ENCODE results near the gene C10orf67.

The C10orf67 gene

DNA sequence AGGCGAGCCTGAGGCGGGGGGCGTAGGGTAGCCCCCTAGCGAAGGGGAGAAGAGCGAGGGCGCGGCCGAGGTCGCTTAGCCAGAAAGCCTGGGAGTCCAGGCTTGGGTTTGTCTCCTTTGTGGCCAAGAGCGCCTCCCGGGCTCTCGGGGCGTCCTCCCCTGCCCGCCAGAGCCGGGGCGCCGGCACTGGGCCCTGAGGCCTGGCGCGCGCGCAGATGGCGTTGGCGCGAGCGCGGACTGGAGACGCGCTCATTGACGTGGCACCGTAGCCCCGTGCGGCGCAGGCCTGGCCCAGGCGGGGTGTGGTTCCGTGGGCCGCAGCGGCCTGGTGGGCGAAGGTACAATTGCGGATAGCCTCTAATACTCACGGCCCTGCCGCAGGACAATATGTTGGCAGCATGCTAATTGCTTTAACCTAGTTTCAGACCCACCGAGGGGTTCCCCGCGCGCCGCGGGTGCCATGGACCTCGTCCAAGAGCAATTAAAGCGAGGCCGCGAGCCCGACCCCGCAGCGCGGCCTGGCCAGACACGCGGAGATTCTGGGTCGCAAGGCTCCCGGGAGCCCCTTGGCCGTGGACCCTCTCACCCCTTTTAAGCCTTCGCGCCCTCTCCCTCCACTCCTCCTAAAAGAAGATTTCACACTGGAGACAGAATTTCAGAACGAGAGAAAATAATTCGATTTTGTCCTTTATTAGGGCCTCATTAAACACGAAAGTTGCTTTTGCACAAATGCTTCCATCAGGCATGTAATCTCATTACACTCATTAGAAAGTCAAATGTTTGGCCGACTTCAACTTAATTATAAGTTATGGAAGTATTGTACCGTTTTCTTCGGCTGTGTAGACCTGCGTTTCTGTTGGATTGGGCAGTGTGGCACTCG is 149.4 kb downstream of the C10orf67 start:
- no peak for DNase-seq

DNA sequence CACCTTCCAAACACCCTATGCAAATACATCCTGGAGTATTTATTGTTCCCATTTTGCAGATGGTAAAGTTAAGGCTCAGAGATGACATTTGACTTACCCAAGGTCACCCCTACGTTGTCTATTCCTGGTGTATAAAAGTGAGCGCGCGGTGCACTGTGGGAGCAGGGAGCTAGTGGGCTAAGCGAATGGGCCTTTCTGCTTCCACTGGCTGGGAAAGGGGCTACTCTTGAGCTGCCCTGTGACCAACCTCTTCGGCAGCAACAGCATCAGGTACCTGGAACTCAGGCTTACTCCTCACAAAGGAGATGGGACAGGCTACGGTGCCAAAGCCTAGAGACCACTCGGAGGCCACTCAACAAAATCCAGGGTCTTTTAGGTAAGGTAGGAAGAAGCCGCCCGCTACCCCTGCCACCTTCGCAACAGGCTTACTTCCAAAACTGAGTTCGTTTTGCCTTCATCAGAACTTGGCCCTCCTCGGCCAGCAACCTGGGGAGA is 150.1 kb downstream of the C10orf67 start:
- no peak for DNase-seq

DNA sequence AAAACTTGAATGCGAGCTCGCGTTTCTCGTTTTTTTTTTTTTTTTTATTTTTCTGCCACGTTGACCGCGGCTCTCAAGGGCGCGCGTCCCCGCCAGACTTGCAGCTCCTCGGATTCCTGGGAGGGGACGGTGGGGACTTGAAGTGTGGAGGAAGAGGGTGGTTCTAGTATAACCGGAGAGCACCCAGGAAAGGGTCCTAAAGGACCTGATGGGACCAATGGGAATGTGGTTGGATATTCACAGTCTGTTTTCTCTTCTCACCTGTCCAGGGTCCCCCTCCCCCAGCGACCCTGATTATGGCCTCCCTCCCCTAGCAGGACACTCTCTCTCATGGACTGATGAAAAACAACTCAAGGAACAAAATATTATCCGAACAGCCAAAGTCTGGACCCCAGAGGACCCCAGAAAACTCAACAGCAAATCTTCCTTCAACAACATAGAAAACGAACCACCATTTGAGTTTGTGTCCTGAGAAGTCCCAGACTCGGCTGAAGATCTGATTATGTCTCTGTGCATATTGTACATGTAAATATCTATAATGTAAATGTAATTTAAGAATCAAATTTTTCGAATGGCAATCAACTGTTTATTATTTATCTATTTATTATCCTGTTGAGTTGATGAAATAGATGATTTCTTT is 151.0 kb downstream of the C10orf67 start:
- no peak for DNase-seq

DNA sequence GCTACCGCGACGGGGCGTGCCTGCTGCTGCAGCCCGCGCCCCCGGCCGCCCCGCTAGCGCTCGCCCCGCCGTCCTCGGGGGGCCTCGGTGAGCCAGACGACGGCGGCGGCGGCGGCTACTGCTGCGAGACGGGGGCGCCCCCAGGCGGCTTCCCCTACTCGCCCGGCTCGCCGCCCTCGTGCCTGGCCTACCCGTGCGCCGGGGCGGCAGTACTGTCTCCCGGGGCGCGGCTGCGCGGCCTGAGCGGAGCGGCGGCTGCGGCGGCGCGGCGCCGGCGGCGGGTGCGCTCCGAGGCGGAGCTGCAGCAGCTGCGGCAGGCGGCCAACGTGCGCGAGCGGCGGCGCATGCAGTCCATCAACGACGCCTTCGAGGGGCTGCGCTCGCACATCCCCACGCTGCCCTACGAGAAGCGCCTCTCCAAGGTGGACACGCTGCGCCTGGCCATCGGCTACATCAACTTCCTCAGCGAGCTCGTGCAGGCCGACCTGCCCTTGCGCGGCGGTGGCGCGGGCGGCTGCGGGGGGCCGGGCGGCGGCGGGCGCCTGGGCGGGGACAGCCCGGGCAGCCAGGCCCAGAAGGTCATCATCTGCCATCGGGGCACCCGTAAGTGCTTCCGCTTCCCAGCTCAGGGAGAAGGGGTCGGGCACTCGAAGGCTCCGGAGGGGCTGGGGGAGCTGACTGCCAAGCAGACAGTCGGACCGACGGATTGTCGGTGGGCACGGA is 151.7 kb downstream of the C10orf67 start:
- peak; percentile 18 for DNase-seq

DNA sequence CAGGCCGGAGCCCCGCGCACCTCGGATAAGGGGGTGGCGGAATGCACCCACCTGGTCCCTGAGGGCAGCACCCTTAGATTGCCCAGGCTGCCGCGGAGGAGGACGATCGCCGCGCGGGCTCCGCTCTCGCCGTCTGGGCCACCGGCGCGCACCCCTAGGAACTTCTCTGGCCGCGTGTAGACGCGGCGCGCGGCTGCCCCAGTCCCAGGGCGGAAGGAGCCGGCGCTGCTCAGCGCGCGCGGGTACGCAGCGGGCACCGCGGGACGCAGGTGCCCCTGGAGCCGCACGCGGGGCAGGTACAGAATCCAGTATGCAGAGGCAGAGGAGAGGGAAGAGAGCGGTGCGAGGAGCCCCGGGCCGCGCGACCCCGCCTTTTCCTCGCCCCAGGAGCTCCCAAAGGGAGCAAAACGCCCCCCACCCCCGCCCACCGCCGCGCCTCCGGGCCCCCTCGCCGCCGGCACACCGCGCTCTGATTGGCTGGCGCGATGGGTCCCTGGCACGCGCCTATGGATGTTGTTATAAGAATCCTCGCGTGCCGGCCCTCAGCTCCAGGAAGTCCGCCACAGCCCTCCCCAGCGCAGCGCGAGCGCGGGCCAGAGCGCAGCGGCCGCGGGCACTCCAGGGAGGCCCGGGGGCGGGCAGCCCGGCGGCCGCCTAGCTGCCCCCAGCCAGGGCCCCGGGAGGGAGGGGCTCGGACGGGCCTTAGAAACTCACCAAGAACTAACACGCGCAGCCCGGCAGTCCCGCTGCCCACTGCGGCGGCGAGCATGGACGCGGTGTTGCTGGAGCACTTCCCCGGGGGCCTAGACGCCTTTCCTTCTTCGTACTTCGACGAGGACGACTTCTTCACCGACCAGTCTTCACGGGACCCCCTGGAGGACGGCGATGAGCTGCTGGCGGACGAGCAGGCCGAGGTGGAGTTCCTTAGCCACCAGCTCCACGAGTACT is 152.6 kb downstream of the C10orf67 start, which contains the start of gene PTF1A:
TSS of gene PTF1A (plus strand) at position 549 of the 948 bp plus-strand sequence. CDS start at position 768, 219 bp downstream.
- DNase-seq, result peak; percentile 18

DNA sequence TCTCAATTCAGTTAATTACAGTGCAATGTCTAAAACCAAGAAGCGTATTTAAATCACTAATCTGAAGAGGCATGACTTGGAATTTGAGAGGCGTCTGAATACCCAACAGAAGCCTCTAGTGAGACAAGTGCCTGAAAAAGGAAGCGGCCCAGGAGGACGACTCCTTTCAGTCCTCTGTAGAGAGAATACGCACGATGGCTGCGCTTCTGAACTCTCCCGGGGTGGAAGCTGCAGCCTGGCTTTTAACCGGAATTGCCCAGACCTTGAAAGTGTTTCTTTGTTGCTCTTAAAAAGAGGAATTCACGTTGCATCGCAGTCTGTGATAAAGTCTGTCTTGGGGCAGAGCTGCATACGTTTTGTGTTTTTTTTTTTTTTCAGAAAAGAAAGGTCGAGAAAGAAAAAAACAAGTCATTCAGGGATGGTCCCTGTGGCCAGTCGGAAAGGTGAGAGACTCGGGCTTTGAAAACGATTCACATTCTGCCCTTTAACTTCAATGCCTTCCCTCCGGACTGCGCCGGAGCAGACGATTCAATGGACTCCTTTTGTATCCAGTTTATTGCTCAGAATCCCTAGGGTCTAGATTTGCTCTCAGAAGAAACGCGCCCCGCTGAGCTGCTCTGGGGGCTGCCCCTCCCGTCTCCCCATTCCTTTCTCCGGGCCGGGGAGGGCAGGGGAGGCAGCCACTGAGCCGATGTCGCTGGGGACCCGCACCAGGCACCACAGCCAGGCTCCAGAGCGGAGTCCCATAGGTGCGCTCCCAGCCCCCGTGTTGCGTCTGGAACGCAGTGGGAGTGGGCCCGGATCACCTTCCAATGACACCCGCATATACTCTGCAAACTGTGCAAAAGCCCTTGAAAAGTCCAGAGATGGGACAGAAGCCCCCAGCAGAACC is 153.5 kb downstream of the C10orf67 start:
- DNase-seq, result no peak

DNA sequence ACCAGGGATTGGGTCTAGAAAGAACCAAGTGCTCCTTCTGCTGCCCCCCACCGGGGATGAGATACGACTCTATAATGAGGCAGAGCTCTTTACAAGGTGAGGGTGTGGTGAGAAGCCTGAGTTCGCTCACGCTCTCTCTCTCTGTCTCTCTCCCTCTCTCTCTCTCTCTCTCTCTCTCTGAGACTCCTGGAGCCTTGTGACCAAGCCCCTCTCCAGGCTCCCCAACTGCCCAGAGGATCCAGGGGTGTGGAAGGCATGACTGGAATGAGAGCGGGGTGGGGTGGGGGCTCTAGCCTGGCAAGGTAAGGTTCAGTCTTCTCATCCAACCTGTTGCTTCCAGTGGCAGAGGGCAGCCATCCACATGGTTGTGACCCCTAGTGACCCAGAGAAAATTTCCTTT is 155.6 kb downstream of the C10orf67 start:
- no peak for DNase-seq

DNA sequence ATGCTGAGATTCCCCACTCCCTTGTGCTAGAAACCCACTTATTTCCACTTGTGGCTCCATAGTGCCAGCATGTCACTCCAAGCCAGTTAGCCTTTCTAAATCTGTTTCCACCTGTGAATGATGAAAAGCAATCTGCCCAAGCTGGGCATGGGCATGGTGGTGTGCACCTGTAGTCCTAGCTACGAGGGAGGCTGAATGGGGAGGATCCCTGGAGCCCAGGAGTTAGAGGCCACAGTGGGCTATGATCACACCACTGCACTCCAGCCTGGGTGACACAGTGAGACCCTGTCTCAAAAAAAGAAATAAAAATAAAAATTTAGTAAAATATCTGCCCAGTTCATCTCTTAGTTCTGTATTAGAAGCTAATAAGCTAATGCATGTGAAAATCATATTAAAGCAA is 157.4 kb downstream of the C10orf67 start:
- no peak for DNase-seq

DNA sequence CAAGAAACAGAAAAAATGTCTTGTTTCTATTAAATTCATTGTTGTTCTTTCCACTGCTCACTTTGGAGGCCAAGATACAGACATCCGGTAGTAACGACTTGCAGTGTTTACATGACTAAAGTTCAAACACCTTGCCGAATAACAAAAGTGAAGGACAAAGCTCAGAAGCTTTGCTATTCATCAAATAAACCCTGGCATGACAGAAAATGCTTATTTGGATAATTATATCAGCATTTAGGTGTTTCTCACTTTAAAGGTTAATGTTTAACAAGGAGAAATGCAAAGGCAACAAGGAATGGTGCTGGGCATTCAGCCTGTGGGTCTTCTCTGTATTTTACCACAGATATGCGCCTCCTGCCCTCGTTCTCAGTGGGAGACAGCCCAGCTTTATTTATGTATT is 157.9 kb downstream of the C10orf67 start:
- DNase-seq, result no peak

DNA sequence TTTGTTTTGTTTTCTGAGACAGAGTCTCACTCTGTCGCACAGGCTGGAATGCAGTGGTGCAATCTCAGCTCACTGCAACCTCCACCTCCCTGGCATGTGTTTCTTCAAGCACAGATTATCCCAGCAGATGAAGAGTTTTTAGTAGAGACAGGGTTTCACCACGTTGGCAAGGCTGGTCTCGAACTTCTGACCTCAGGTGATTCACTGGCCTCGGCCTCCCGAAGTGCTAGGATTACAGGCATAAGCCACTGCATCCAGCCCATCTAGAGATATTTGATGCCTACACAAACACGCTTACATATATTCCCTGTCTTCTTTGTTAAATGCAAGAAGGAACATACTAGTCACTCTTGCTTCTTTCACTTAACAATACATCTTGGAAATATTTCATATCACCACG is 158.4 kb downstream of the C10orf67 start:
- DNase-seq, result no peak

DNA sequence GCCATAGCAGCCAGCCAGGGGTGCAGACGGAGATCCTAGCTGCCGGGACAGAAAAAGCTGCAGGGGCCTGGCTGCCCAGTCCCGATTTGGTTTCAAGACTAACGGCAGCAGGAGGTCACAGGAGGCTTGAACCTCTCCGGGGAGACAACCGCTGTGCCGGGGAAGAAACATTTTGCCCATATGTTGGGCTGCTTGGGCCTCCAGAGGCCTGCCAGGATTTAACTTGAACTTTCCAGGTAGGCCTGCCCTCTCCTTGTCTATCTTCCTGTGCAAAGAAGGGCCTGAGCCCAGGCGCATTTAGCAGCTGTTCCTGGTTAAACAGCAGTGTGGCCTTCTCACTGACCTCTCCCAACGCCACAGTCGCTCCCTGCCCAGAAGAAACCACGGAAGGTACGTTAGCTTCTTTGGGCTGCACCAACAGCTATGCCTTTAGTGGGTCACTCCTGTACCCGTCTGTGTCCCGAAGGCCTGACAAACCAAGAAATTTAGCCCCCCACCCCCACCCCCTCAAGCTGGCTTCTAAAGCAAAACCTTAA is 169.6 kb downstream of the C10orf67 start:
- DNase-seq, result no peak

DNA sequence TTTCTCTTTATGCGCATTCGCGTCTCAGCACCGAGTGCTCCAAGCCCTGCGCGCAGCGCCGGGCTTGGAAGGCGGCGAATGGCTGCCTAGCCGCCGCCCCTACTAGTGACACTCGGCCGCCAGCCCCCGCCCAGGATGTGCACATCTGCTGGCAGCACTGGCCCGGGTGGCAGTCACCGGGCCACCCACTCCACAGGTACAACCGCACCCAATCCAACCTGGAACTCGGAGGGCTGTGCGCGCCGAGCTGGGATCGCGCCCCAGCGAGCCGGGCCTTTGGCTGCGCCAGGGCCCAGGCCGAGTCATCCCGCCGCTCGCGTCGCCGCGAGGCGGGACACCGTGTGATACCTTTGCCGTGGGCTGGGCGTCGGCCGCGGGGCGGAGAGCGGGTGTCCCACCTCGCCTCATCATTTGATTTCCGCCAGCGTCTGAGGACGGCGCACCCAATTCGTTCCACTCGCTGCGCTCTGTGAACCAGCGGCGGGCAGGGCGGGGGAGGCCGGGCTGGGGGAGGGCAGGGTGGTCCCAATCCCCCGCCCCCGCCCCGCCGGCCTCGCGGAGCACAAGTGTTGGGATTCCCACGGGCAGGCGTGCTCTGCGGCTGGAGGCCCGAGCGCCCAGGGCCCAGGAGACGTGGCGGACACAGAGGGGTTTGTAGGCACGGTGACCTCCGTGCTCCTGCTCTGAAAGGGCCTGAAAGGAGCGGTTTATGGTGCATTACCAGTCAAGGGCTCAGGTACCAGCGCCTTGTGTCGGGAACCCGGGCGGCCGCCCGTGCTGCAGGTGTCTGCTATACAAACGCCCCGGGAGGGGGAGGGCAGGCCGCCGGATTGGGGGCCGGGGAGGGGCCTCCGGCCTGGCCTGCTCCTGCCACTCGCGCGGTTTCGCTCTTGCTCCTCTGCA is 170.3 kb downstream of the C10orf67 start:
- DNase-seq, result no peak

DNA sequence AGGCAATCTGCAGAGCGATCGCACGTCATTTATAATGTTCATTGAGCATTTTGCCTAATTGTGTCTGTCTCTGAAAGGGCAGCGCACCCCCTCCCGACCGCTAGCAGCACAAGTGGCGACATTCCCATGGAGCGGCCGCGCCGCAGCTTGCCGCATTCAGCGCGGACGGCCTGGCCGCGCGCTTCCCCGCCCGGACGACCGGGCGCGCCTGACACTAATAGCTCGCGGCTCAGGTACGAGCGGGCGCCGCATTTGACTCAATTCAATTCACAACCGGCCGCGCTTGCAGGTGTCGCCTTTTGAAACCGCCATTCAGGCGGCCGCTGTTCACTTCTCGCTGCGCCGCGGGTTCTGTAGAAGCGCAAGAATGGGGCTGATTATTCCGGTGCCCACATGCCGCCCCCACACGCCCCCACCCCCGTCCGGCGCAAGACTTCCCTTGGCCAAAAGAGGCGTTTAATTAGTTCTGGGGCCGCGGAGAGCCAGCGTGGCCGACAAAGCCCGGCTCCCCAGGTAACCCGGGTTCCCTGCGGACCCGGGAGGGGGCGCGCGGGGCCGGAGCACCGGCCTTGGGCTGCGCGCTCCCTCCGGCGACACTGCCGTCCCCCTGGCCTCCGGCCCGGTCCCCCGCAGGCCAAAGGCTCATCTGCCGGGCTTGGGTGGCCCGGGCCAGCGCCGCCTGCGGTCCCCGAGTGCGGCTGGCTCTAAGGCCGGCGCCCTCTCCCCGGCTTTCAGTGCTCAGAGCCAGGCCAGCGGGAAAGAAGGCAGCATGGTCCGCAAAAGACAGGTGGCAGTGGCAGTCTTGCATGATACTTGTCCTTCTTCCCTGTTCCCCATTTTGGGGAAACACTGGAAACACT is 171.2 kb downstream of the C10orf67 start:
- DNase-seq, result no peak

DNA sequence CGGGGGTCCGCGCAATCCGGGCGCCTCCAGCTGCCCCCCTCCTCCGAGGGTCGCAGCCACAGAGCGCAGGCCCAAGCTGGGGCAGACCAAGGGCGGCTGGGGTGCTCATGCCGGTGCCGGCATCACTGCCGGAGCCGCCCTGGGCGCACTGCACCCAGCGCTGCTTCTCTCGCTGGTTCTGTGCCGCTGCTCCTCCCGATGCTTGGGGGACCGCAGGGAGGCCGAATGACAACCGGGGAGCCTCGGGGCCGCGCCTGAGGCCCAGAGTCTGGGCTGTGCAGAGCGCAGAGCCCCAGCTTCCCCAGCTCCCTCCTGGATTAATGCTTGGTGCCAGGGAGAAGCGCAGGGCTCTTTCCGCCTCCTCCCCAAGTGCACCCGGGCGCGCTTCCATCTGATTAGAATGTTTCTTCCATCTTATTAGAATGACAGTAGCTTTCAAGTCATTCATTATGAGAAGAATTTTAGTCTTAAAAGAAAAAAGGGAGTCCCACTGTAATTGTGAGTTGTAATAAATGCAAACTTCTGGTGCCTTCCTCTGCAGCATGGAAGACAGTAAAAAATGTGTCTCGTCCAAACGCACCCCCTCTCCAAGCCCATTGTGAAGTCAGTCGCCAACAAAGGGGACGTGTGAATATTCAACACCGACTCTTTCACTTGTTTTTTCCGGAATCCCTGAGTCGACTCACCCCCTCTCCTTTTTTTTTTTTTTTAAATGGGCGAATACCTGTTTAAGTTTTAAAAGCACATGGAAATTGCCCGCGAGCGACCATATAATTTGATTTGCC is 172.0 kb downstream of the C10orf67 start:
- DNase-seq, result no peak

DNA sequence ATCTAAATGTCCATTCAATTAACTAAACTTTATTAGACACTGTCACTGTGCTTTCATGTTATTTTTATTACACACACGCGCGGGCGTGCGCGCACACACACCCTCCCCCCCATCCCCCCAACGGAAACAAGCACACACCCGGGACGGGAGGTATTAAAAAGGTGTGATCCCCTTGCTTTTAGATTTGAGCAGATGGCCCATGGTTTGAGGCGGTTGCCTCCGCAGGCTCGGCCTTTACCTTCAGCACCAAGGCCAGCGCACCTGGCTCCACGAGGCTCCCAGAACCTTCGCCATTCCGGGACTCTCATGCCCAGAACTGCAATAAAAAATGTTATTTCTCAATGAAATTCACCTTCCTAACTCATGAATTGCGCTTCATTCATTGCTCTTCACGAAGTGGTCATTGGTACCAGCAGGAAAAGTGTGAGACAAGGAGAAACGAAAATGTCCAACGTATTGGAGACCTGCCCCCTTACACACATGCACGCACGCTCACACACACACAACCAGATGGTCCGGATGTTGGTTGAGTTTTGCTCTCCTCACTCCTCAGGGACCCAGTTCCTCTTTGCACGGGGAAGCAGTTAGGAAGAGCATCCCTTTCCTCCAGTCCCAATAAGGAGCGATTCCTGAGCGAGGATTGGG is 173.2 kb downstream of the C10orf67 start:
- DNase-seq, result no peak

DNA sequence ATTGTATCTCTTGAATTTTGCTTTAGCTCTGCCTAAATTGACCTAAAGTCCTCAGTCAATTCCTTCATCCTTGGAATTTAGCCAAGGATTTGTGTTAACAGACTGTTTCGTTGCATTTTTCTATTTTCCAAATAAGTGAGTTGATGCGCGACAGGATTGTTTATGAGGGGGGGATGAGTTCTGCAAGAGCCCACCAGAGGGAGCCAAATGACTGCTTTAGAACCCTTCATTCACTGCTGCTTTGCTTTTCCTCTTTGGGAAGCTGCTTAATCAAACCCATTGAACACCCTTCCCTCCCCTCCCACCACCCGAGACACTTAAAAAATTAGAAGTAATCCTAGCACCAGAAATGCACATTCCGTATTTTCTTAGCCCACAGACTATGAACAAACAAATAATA is 186.2 kb downstream of the C10orf67 start:
- peak; percentile 84 for DNase-seq

DNA sequence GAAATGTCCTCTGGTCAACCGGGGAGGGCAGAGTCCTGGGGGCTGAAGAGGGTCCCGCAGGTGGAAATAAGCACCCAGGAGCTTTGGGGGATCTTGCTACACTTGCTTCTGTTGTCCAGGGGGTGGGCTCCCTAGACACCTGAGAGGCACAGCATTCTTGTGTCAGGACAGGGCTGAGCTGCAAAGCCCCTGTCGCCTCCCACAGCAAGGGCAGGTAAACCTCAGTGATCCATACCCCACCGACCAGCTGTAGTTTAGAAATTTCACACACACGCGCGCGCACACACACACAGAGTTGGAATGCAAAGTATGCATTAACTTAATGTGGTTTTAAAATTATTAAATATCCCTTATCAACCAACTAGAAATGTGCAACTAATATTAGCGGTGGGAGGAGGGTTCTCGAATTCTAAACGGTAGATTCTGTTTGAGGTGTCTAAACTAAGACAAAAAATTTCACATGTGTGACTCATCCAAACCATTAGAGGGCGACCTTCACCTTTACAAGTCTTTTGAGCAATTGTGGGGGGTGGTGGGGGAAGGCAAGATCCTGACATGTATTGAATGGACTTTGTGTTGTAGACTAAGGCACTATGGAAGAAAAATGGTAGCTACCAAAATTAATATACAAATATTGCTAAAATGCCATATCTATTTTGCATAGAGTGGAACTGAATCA is 186.8 kb downstream of the C10orf67 start:
- DNase-seq, result peak; percentile 71

Measured in NCI-H82 (cell line).